ENCODE data around the gene U2AF2. TPM values are rescaled to one million over a fixed set of nuclear protein-coding genes. Genes with fewer than 3 reads are reported as not detected.

The U2AF2 gene
- total and polyA plus RNA-seq, 9 of the 15 experiments (the other 6 are each of a cell fraction or from before 2014, with no cell fraction given), result 3.0 to 331 (median 157) TPM

DNA sequence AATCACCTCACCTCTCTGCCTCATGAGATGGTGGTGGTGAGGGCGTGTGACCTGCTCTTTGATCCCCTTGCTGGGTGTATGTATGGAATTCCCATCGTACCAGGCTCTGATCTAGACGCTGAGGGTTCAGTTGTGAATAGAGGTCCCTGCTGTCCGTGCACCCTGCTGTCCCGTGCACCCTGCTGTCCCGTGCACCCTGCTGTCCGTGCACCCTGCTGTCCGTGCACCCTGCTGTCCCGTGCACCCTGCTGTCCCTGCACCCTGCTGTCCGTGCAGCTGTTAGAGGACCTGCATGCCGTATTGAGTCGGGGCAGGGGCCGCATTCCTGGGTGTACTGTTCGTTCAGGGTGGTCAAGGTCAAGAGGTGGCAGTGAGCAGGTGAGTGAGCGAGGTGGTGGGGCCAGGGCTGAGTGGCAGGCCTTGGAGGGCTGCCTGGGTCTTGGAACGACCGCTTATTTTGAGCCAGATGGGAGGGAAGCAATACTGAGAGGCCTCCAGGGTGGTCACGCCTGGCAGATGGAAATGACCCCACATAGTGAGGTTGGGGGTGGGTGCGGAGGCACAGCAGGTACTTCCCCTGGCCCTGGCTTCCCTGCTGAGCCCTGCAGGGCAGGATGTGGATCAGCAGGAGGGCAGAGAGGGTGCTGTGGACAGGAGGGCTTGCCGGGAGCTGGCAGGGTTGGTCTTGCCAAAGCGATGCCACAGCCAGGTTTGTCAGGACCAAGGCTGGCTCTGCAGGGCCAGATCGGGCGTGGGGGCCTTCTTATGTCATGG lies 15.6 kb downstream of the U2AF2 start:
- Histone ChIP-seq H4K20me1 (replicated peaks; ENCODE audit: control insufficient read depth, insufficient read depth, low read length) (peaks cover 53% of the 10 kb centered on the region), H3K4me2 (ENCODE audit: insufficient read depth, low read length) (no peak overlapping the region), H3K4me1 (replicated peaks in 1 of 2; ENCODE audit: control insufficient read depth in 2 of 2, insufficient read depth in 2 of 2, low read length in 2 of 2) (peaks cover 25 to 50% of the 10 kb centered on the region in 2 experiments), H3K4me3 (no peak overlapping the region), H3K27ac (ENCODE audit: extremely low read depth, low read depth, low read length) (no peak overlapping the region), H3K9ac (ENCODE audit: insufficient read depth in 1 of 2, low read depth in 2 of 2, low read length in 2 of 2) (peak overlapping the region in 1 of 2 experiments; percentile 14; a peak in 1 of 4 replicates), H3K27me3 (ENCODE audit: control insufficient read depth in 2 of 2, insufficient read depth in 2 of 2, low read length in 2 of 2) (no peaks in the 10 kb centered on the region), H3K79me2 (ENCODE audit: control insufficient read depth, insufficient read depth, low read length) (peaks cover 87% of the 10 kb centered on the region), H3K9me1 (ENCODE audit: control insufficient read depth, insufficient read depth, low read length) (peaks cover 5% of the 10 kb centered on the region), H3K9me3 (replicated peaks; ENCODE audit: control insufficient read depth, insufficient read depth, low read depth, low read length) (no peaks in the 10 kb centered on the region), H2AFZ (ENCODE audit: low read depth, low read length) (no peak overlapping the region), H3K36me3 (ENCODE audit: control insufficient read depth, insufficient read depth, low read length) (peaks cover 86% of the 10 kb centered on the region)
- DNase-seq (ENCODE audit: extremely low read depth in 1 of 4, low spot score in 3 of 4) (peak in 1 of 4 experiments; percentile 30), FAIRE-seq (peak; percentile 40), ATAC-seq (no peak)
- POLR2A ChIA-PET, result interaction anchor here (1.2 to 2.1 kb wide), 4 partner anchors 11 to 23 kb away, joined by 5 to 12 read pairs (median 7); partner anchors contain the start of genes CCDC106 and U2AF2
- intact Hi-C loops (cut with micrococcal nuclease) (no loop called here), in situ Hi-C loops (cut with MboI) (no loop called here)
- TF ChIP-seq HDAC6 (IDR thresholded peaks at IDR 0.05; ENCODE audit: low read depth, low read length) (peak; percentile 97), ZNF263 (CRISPR knock-in tag; IDR thresholded peaks at IDR 0.05; ENCODE audit: borderline replicate concordance) (no peak), RBFOX2 (IDR thresholded peaks at IDR 0.05; ENCODE audit: low read depth, low read length) (peak; percentile 64), PURB (CRISPR knock-in tag; IDR thresholded peaks at IDR 0.05; ENCODE audit: low read depth) (no peak), SP1 (CRISPR knock-in tag; IDR thresholded peaks at IDR 0.05) (no peak), POLR2G (IDR thresholded peaks at IDR 0.05; ENCODE audit: low read depth, low read length) (peak; percentile 68), RBM22 (IDR thresholded peaks at IDR 0.05; ENCODE audit: low read depth, low read length, poor library complexity, severe bottlenecking) (peak; percentile 80), KLF10 (CRISPR knock-in tag; IDR thresholded peaks at IDR 0.05) (no peak)
- TF ChIP-seq, protein P1, sequence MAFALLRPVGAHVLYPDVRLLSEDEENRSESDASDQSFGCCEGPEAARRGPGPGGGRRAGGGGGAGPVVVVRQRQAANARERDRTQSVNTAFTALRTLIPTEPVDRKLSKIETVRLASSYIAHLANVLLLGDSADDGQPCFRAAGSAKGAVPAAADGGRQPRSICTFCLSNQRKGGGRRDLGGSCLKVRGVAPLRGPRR (CRISPR knock-in tag; IDR thresholded peaks at IDR 0.05), result no peak
- no TSS peak for BruUV-seq (replicated peaks)
- WGBS (ENCODE audit: insufficient coverage, low coverage, missing lambda C conversion rate), result 78% methylated on average over 22 of the region's 23 CpGs
- CTCF ChIA-PET (ENCODE audit: low intra/inter-chr PET ratio), result no interaction called here

Data from K562 (cell line).